ENCODE measurements around the gene CALML5. TPM values are rescaled to one million over a fixed set of nuclear protein-coding genes. Genes with fewer than 3 reads are reported as not detected.

The CALML5 gene
- total and polyA plus RNA-seq, 9 of the 15 experiments (the other 6 are each of a cell fraction or from before 2014, with no cell fraction given), result not detected

DNA sequence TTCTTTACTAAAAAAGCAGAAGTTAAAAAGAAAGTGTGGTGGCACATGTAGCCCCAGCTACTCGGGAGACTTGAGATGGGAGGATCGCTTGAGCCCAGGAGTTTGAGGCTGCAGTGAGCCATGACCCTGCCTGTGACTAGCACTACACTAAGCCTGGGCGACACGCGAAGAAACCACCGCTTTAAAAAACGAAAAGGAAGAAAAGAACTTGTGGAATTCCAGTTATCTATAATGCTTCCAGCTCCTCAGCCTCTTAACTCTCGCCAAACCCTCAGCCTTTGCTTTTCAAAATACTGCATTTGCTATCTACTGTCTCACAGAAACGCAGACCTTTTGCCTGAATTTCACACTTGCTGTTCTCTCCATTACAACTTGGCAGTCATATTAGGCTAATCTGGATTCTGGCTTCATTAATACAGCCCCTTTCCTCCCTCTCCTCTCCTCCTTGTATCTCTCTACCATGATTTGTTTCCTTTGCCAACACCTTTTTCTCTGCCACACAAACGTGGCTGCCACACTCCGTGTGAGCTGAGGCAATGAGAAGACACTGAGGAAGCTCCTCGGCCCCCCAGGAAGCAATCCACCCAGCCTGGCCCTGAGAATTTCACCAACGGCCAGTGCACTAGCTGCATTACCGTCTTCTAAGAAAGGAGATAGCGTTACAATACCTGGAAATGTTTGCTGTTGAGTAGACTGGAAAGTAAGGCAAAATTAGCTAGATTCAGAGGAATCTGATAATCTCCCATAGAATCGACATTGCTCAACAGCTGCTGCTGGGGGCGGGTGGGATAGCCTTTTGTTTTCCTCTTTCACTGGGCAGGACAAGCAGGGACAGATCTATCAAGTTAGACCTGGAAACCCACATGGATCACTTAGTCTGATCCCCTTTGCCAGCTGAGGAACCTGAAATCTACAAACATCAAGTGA lies 37.2 kb downstream of the CALML5 start:
- no peaks in the 10 kb centered on the region for H3K27me3 ChIP-seq (ENCODE audit: control insufficient read depth in 2 of 2, insufficient read depth in 2 of 2, low read length in 2 of 2)
- in situ Hi-C loops (cut with MboI), result no loop called here
- TF ChIP-seq, protein P1, sequence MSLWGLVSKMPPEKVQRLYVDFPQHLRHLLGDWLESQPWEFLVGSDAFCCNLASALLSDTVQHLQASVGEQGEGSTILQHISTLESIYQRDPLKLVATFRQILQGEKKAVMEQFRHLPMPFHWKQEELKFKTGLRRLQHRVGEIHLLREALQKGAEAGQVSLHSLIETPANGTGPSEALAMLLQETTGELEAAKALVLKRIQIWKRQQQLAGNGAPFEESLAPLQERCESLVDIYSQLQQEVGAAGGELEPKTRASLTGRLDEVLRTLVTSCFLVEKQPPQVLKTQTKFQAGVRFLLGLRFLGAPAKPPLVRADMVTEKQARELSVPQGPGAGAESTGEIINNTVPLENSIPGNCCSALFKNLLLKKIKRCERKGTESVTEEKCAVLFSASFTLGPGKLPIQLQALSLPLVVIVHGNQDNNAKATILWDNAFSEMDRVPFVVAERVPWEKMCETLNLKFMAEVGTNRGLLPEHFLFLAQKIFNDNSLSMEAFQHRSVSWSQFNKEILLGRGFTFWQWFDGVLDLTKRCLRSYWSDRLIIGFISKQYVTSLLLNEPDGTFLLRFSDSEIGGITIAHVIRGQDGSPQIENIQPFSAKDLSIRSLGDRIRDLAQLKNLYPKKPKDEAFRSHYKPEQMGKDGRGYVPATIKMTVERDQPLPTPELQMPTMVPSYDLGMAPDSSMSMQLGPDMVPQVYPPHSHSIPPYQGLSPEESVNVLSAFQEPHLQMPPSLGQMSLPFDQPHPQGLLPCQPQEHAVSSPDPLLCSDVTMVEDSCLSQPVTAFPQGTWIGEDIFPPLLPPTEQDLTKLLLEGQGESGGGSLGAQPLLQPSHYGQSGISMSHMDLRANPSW (CRISPR knock-in tag; IDR thresholded peaks at IDR 0.05), result no peak
- TF ChIP-seq PHB2 (IDR thresholded peaks at IDR 0.05; ENCODE audit: low read depth) (no peak), NUFIP1 (IDR thresholded peaks at IDR 0.05; ENCODE audit: partially characterized antibody) (no peak), TRIM24 (IDR thresholded peaks at IDR 0.05) (peak in 1 of 2 experiments; percentile 16; a peak in 2 of 4 replicates), MAFG (tag; conservative IDR thresholded peaks at IDR 0.05) (no peak), ZKSCAN8 (CRISPR knock-in tag; IDR thresholded peaks at IDR 0.05) (0 out of 2 replicates have a peak, but pooled peaks have one; percentile 21), SNIP1 (IDR thresholded peaks at IDR 0.05; ENCODE audit: low read depth) (no peak), POLR2G (IDR thresholded peaks at IDR 0.05; ENCODE audit: low read depth, low read length) (peak; percentile 65), MTA1 (IDR thresholded peaks at IDR 0.05; ENCODE audit: borderline replicate concordance) (no peak), ZNF586 (CRISPR knock-in tag; conservative IDR thresholded peaks at IDR 0.05) (no peak), ZNF174 (CRISPR knock-in tag; IDR thresholded peaks at IDR 0.05) (no peak)
- TF ChIP-seq, protein P2, sequence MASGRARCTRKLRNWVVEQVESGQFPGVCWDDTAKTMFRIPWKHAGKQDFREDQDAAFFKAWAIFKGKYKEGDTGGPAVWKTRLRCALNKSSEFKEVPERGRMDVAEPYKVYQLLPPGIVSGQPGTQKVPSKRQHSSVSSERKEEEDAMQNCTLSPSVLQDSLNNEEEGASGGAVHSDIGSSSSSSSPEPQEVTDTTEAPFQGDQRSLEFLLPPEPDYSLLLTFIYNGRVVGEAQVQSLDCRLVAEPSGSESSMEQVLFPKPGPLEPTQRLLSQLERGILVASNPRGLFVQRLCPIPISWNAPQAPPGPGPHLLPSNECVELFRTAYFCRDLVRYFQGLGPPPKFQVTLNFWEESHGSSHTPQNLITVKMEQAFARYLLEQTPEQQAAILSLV (tag; IDR thresholded peaks at IDR 0.05), result no peak
- TF ChIP-seq, protein P3, sequence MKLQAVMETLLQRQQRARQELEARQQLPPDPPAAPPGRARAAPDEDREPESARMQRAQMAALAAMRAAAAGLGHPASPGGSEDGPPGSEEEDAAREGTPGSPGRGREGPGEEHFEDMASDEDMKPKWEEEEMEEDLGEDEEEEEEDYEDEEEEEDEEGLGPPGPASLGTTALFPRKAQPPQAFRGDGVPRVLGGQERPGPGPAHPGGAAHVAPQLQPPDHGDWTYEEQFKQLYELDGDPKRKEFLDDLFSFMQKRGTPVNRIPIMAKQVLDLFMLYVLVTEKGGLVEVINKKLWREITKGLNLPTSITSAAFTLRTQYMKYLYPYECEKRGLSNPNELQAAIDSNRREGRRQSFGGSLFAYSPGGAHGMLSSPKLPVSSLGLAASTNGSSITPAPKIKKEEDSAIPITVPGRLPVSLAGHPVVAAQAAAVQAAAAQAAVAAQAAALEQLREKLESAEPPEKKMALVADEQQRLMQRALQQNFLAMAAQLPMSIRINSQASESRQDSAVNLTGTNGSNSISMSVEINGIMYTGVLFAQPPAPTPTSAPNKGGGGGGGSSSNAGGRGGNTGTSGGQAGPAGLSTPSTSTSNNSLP (IDR thresholded peaks at IDR 0.05; ENCODE audit: borderline replicate concordance, low read depth, low read length), result peak; percentile 59; the same call in 1 of the 2 replicates
- TF ChIP-seq, protein P4, sequence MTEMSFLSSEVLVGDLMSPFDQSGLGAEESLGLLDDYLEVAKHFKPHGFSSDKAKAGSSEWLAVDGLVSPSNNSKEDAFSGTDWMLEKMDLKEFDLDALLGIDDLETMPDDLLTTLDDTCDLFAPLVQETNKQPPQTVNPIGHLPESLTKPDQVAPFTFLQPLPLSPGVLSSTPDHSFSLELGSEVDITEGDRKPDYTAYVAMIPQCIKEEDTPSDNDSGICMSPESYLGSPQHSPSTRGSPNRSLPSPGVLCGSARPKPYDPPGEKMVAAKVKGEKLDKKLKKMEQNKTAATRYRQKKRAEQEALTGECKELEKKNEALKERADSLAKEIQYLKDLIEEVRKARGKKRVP (CRISPR knock-in tag; IDR thresholded peaks at IDR 0.05), result peak; percentile 73

More for the DNA sequence above, 37.2 kb downstream of the CALML5 start:
- no peaks in the 10 kb centered on the region for H3K9me1 ChIP-seq (ENCODE audit: control insufficient read depth, insufficient read depth, low read length)
- CTCF ChIA-PET (ENCODE audit: low intra/inter-chr PET ratio), result no interaction called here
- H2AFZ ChIP-seq (ENCODE audit: low read depth, low read length), result no peak overlapping the region; the same call in 1 of the 2 replicates
- peaks cover 100% of the 10 kb centered on the region for H3K79me2 ChIP-seq (ENCODE audit: control insufficient read depth, insufficient read depth, low read length)
- H3K4me1 ChIP-seq (replicated peaks in 1 of 2; ENCODE audit: control insufficient read depth in 2 of 2, insufficient read depth in 2 of 2, low read length in 2 of 2), result peaks cover 41 to 61% of the 10 kb centered on the region in 2 experiments
- H3K9me3 ChIP-seq (replicated peaks; ENCODE audit: control insufficient read depth, insufficient read depth, low read depth, low read length), result no peaks in the 10 kb centered on the region
- POLR2A ChIA-PET, result interaction anchor here (0.6 to 5.4 kb wide), 25 partner anchors 7 to 705 kb away, joined by 3 to 43 read pairs (median 4); no protein-coding TSS in a partner anchor
- peaks cover 60% of the 10 kb centered on the region for H3K36me3 ChIP-seq (ENCODE audit: control insufficient read depth, insufficient read depth, low read length)
- H3K9ac ChIP-seq (ENCODE audit: insufficient read depth in 1 of 2, low read depth in 2 of 2, low read length in 2 of 2), result peak overlapping the region; percentile 77 to 81
- peak; percentile 89 for FAIRE-seq
- no TSS peak for BruUV-seq (replicated peaks)
- 2% methylated on average over 17 of the region's 17 CpGs for WGBS (ENCODE audit: insufficient coverage, low coverage, missing lambda C conversion rate)
- DNase-seq (ENCODE audit: extremely low read depth in 1 of 4, low spot score in 3 of 4), result peak in 2 of 4 experiments; percentile 75 to 91
- intact Hi-C loops (cut with micrococcal nuclease), result loop anchor here (2.0 to 5.0 kb wide), 2 partner anchors 17 to 160 kb away; no protein-coding TSS in a partner anchor
- ATAC-seq, result peak; percentile 61
- no peak overlapping the region; the same call in 1 of the 2 replicates for H3K4me3 ChIP-seq
- peak overlapping the region; percentile 87 for H3K27ac ChIP-seq (ENCODE audit: extremely low read depth, low read depth, low read length)
- H3K4me2 ChIP-seq (ENCODE audit: insufficient read depth, low read length), result peak overlapping the region; percentile 70
- H4K20me1 ChIP-seq (replicated peaks; ENCODE audit: control insufficient read depth, insufficient read depth, low read length), result no peaks in the 10 kb centered on the region
